Measurements from ENCODE around the gene CHD8.
A peak's percentile ranks its signal among the peaks of the same experiment; 100 is the strongest.
"Not testable (repeated sequence)": the region's sequence is repeated elsewhere in the genome, so short reads cannot be mapped to it uniquely, and the experiment has no call there.

The CHD8 gene

GRCh38 chr14:21467616-21468015 is 11.7 kb upstream of the CHD8 start:
- peaks cover 0 to 2% of the 10 kb centered on the region in 2 donors for H3K4me1 Mint-ChIP-seq (ENCODE audit: low read depth in 2 of 2)
- no peak for DNase-seq
- H3K9me3 Mint-ChIP-seq: no peaks in the 10 kb centered on the region
- H3K4me3 Mint-ChIP-seq: no peak overlapping the region
- ATAC-seq (replicated peaks): no peak
- H3K27ac Mint-ChIP-seq: no peak overlapping the region
- H3K36me3 Mint-ChIP-seq (ENCODE audit: insufficient read depth): peaks cover 78% of the 10 kb centered on the region
- H3K27me3 Mint-ChIP-seq: no peaks in the 10 kb centered on the region

- Mint-ChIP-seq H3K27me3 (no peaks in the 10 kb centered on the region), H3K4me3 (peak overlapping the region; percentile 87 to 96), H3K4me1 (ENCODE audit: low read depth in 2 of 2) (peaks cover 28 to 33% of the 10 kb centered on the region in 2 donors), H3K9me3 (no peaks in the 10 kb centered on the region), H3K36me3 (ENCODE audit: insufficient read depth) (peaks cover 33% of the 10 kb centered on the region), H3K27ac (peak overlapping the region; percentile 97)
- DNase-seq (no peak), ATAC-seq (replicated peaks) (peak; percentile 4)
Observed at GRCh38 chr14:21455592-21455911, 371 bp downstream of the CHD8 start.

- H3K27ac Mint-ChIP-seq: peak overlapping the region; percentile 97
Observed at GRCh38 chr14:21454843-21455544, 929 bp downstream of the CHD8 start.

GRCh38 chr14:21449899-21450216 is 6.1 kb downstream of the CHD8 start:
- peak overlapping the region in 1 of 2 donors; percentile 57 for H3K4me3 Mint-ChIP-seq
- H3K27ac Mint-ChIP-seq: peak overlapping the region; percentile 26 to 87
- H3K36me3 Mint-ChIP-seq (ENCODE audit: insufficient read depth): peaks cover 25% of the 10 kb centered on the region
- ATAC-seq (replicated peaks): no peak
- DNase-seq: no peak
- H3K9me3 Mint-ChIP-seq: no peaks in the 10 kb centered on the region
- H3K4me1 Mint-ChIP-seq (ENCODE audit: low read depth in 2 of 2): peaks cover 28 to 54% of the 10 kb centered on the region in 2 donors
- no peaks in the 10 kb centered on the region for H3K27me3 Mint-ChIP-seq

More at GRCh38 chr14:21454843-21455544, 929 bp downstream of the CHD8 start:
- H3K27me3 Mint-ChIP-seq: no peaks in the 10 kb centered on the region
- H3K4me1 Mint-ChIP-seq (ENCODE audit: low read depth in 2 of 2): peaks cover 32 to 39% of the 10 kb centered on the region in 2 donors
- peak overlapping the region; percentile 87 to 96 for H3K4me3 Mint-ChIP-seq
- H3K36me3 Mint-ChIP-seq (ENCODE audit: insufficient read depth): peaks cover 33% of the 10 kb centered on the region
- ATAC-seq (replicated peaks) (no peak), DNase-seq (no peak)
- H3K9me3 Mint-ChIP-seq: no peaks in the 10 kb centered on the region

- Mint-ChIP-seq H3K27ac (peak overlapping the region in 1 of 2 donors; percentile 18), H3K36me3 (ENCODE audit: insufficient read depth) (peaks cover 12% of the 10 kb centered on the region), H3K4me1 (ENCODE audit: low read depth in 2 of 2) (peaks cover 14 to 35% of the 10 kb centered on the region in 2 donors)
- ATAC-seq (replicated peaks); H3K4me3 Mint-ChIP-seq; H3K9me3 Mint-ChIP-seq; H3K27me3 Mint-ChIP-seq; DNase-seq: not testable (repeated sequence)
Observed at GRCh38 chr14:21442657-21443056, 13.3 kb downstream of the CHD8 start.

GRCh38 chr14:21440859-21441258 is 15.1 kb downstream of the CHD8 start:
- peaks cover 24 to 43% of the 10 kb centered on the region in 2 donors for H3K4me1 Mint-ChIP-seq (ENCODE audit: low read depth in 2 of 2)
- H3K27me3 Mint-ChIP-seq: no peaks in the 10 kb centered on the region
- no peak for DNase-seq
- peak overlapping the region in 1 of 2 donors; percentile 32 for H3K27ac Mint-ChIP-seq
- H3K9me3 Mint-ChIP-seq: no peaks in the 10 kb centered on the region
- ATAC-seq (replicated peaks): no peak
- H3K4me3 Mint-ChIP-seq: no peak overlapping the region
- H3K36me3 Mint-ChIP-seq (ENCODE audit: insufficient read depth): peaks cover 20% of the 10 kb centered on the region

GRCh38 chr14:21437063-21437901 is 18.6 kb downstream of the CHD8 start:
- peaks cover 32 to 66% of the 10 kb centered on the region in 2 donors for H3K4me1 Mint-ChIP-seq (ENCODE audit: low read depth in 2 of 2)
- no peaks in the 10 kb centered on the region for H3K27me3 Mint-ChIP-seq
- ATAC-seq (replicated peaks) (peak; percentile 98), DNase-seq (peak; percentile 98 to 100 (median 99))
- H3K9me3 Mint-ChIP-seq: no peaks in the 10 kb centered on the region
- H3K27ac Mint-ChIP-seq: peak overlapping the region; percentile 96 to 98
- H3K4me3 Mint-ChIP-seq: peak overlapping the region; percentile 86 to 88
- peaks cover 19% of the 10 kb centered on the region for H3K36me3 Mint-ChIP-seq (ENCODE audit: insufficient read depth)

GRCh38 chr14:21436567-21437062 is 19.3 kb downstream of the CHD8 start:
- H3K36me3 Mint-ChIP-seq (ENCODE audit: insufficient read depth): peaks cover 19% of the 10 kb centered on the region
- H3K27me3 Mint-ChIP-seq: no peaks in the 10 kb centered on the region
- peak overlapping the region; percentile 86 to 88 for H3K4me3 Mint-ChIP-seq
- H3K4me1 Mint-ChIP-seq (ENCODE audit: low read depth in 2 of 2): peaks cover 31 to 66% of the 10 kb centered on the region in 2 donors
- H3K9me3 Mint-ChIP-seq: no peaks in the 10 kb centered on the region
- no peak for DNase-seq
- H3K27ac Mint-ChIP-seq: peak overlapping the region; percentile 96 to 98
- ATAC-seq (replicated peaks): no peak

GRCh38 chr14:21431126-21431525 is 24.8 kb downstream of the CHD8 start:
- DNase-seq (no peak), ATAC-seq (replicated peaks) (no peak)
- no peaks in the 10 kb centered on the region for H3K27me3 Mint-ChIP-seq
- H3K4me1 Mint-ChIP-seq (ENCODE audit: low read depth in 2 of 2): peaks cover 16 to 43% of the 10 kb centered on the region in 2 donors
- no peaks in the 10 kb centered on the region for H3K9me3 Mint-ChIP-seq
- no peak overlapping the region for H3K27ac Mint-ChIP-seq
- H3K4me3 Mint-ChIP-seq: no peak overlapping the region
- peaks cover 50% of the 10 kb centered on the region for H3K36me3 Mint-ChIP-seq (ENCODE audit: insufficient read depth)

- no peak for ATAC-seq (replicated peaks)
- H3K27ac Mint-ChIP-seq: peak overlapping the region in 1 of 2 donors; percentile 6
- no peaks in the 10 kb centered on the region for H3K9me3 Mint-ChIP-seq
- no peak for DNase-seq
- H3K4me1 Mint-ChIP-seq (ENCODE audit: low read depth in 2 of 2): peaks cover 2 to 23% of the 10 kb centered on the region in 2 donors
- peaks cover 66% of the 10 kb centered on the region for H3K36me3 Mint-ChIP-seq (ENCODE audit: insufficient read depth)
- H3K27me3 Mint-ChIP-seq: no peaks in the 10 kb centered on the region
- no peak overlapping the region for H3K4me3 Mint-ChIP-seq
Observed at GRCh38 chr14:21428930-21429329, 27.0 kb downstream of the CHD8 start.

GRCh38 chr14:21426692-21427091 is 29.2 kb downstream of the CHD8 start:
- Mint-ChIP-seq H3K27me3 (no peaks in the 10 kb centered on the region), H3K4me3 (no peak overlapping the region), H3K27ac (no peak overlapping the region), H3K36me3 (ENCODE audit: insufficient read depth) (peaks cover 83% of the 10 kb centered on the region), H3K4me1 (ENCODE audit: low read depth in 2 of 2) (peaks cover 2 to 10% of the 10 kb centered on the region in 2 donors), H3K9me3 (no peaks in the 10 kb centered on the region)
- ATAC-seq (replicated peaks) (no peak), DNase-seq (no peak)

GRCh38 chr14:21419528-21419927 is 36.4 kb downstream of the CHD8 start:
- Mint-ChIP-seq H3K36me3 (ENCODE audit: insufficient read depth) (peaks cover 93% of the 10 kb centered on the region), H3K27ac (peak overlapping the region in 1 of 2 donors; percentile 75), H3K27me3 (no peaks in the 10 kb centered on the region), H3K9me3 (no peaks in the 10 kb centered on the region), H3K4me1 (ENCODE audit: low read depth in 2 of 2) (no peaks in the 10 kb centered on the region), H3K4me3 (no peak overlapping the region)
- DNase-seq: no peak
- ATAC-seq (replicated peaks): no peak

GRCh38 chr14:21415329-21415728 is 40.6 kb downstream of the CHD8 start:
- no peaks in the 10 kb centered on the region for H3K27me3 Mint-ChIP-seq
- no peak overlapping the region for H3K27ac Mint-ChIP-seq
- no peak overlapping the region for H3K4me3 Mint-ChIP-seq
- no peak for DNase-seq
- H3K9me3 Mint-ChIP-seq: no peaks in the 10 kb centered on the region
- H3K36me3 Mint-ChIP-seq (ENCODE audit: insufficient read depth): peaks cover 92% of the 10 kb centered on the region
- no peaks in the 10 kb centered on the region for H3K4me1 Mint-ChIP-seq (ENCODE audit: low read depth in 2 of 2)
- ATAC-seq (replicated peaks): no peak
